LNCAP (cell line): Measurements from ENCODE around the gene LRRC18.

Experiments
- CTCF ChIP-seq: fragments of 450-650 bp; IDR thresholded peaks from 2 replicates; pipeline ENCODE4 v1.5.1; 2017; ENCODE audit warnings: mild to moderate bottlenecking

LRRC18 gene

GRCh38 chr10:48974510-48975156 is 35.0 kb upstream of the LRRC18 start:
- no peak for TF ChIP-seq CTCF

GRCh38 chr10:48973065-48973464 is 33.4 kb upstream of the LRRC18 start:
- no peak for TF ChIP-seq CTCF

GRCh38 chr10:48970654-48971053 is 31.0 kb upstream of the LRRC18 start:
- no peak for TF ChIP-seq CTCF

GRCh38 chr10:48970046-48970445 is 30.4 kb upstream of the LRRC18 start:
- TF ChIP-seq CTCF = no peak

GRCh38 chr10:48968036-48968435 is 28.4 kb upstream of the LRRC18 start:
- no peak for TF ChIP-seq CTCF

- TF ChIP-seq CTCF = no peak
These were observed 25.8 kb upstream of the LRRC18 start for GRCh38 chr10:48965460-48965859.

- no peak for TF ChIP-seq CTCF
These were observed 24.4 kb upstream of the LRRC18 start for GRCh38 chr10:48964038-48964437.

- no peak for TF ChIP-seq CTCF
These were observed 19.1 kb upstream of the LRRC18 start for GRCh38 chr10:48958598-48959190.
